Liver (tissue), 9 donors: ENCODE results near the gene COA1. TPM values are rescaled to one million over a fixed set of nuclear protein-coding genes. Genes with fewer than 3 reads are reported as not detected.

Experiments used
- DNase-seq: peaks from one replicate; pipeline ENCODE4 v3.0.0-alpha.2; 2017; ENCODE audit warnings: low spot score
- H3K27ac ChIP-seq, 2 donors: one replicate each; pipeline ENCODE4 v1.7.0; 2013; ENCODE audit warnings: inconsistent platforms in 2 of 2, low read length in 2 of 2, control low read depth in 1 of 2, low read depth in 1 of 2, mild to moderate bottlenecking in 1 of 2
- H3K27me3 ChIP-seq, 4 donors: one replicate each; pipeline versions ENCODE4 v1.6.1 to v1.7.0; 2013; ENCODE audit warnings: low read length in 3 of 4, inconsistent platforms in 1 of 4, mild to moderate bottlenecking in 1 of 4, moderate library complexity in 1 of 4; ENCODE audit not compliant: control insufficient read depth in 4 of 4, insufficient read depth in 4 of 4
- H3K36me3 ChIP-seq, 4 donors: one replicate each; pipeline versions ENCODE4 v1.6.1 to v1.7.0; 2013; ENCODE audit warnings: low read length in 3 of 4, mild to moderate bottlenecking in 3 of 4, low read depth in 1 of 4, moderate library complexity in 1 of 4; ENCODE audit not compliant: control insufficient read depth in 4 of 4, insufficient read depth in 3 of 4
- H3K4me1 ChIP-seq, 4 donors: one replicate each; pipeline versions ENCODE4 v1.6.1 to v1.7.0; 2013; ENCODE audit warnings: low read length in 3 of 4, mild to moderate bottlenecking in 3 of 4, moderate library complexity in 1 of 4; ENCODE audit not compliant: control insufficient read depth in 4 of 4, insufficient read depth in 4 of 4
- H3K4me3 ChIP-seq, 3 donors: one replicate each; pipeline versions ENCODE4 v1.6.1 to v1.7.0; 2013; ENCODE audit warnings: low read length in 3 of 3, control low read depth in 1 of 3, low read depth in 1 of 3, mild to moderate bottlenecking in 1 of 3
- H3K9ac ChIP-seq, 2 donors: one replicate each; pipeline ENCODE4 v1.7.0; 2013; ENCODE audit warnings: low read length in 2 of 2, mild to moderate bottlenecking in 2 of 2, moderate library complexity in 2 of 2, control low read depth in 1 of 2, low read depth in 1 of 2
- H3K9me3 ChIP-seq, 4 donors: one replicate each; pipeline versions ENCODE4 v1.6.1 to v1.7.0; 2013; ENCODE audit warnings: low read length in 3 of 4; ENCODE audit not compliant: control insufficient read depth in 4 of 4
- ATF3 ChIP-seq: IDR thresholded peaks from 2 replicates; pipeline ENCODE4 v1.6.1; 2016; ENCODE audit warnings: antibody characterized with exemption
- EGR1 ChIP-seq, 2 donors: IDR thresholded peaks; 2 replicates each; pipeline ENCODE4 v1.6.1; 2016 to 2018; ENCODE audit warnings: antibody characterized with exemption in 2 of 2, low read depth in 2 of 2
- FOXA1 ChIP-seq: IDR thresholded peaks from 2 replicates; pipeline ENCODE4 v1.6.1; 2016; ENCODE audit warnings: antibody characterized with exemption
- FOXA2 ChIP-seq: IDR thresholded peaks from 2 replicates; pipeline ENCODE4 v1.6.1; 2016; ENCODE audit warnings: antibody characterized with exemption
- HNF4A ChIP-seq, 2 donors: conservative IDR thresholded peaks; 2 replicates each; pipeline ENCODE4 v1.6.1; 2016; ENCODE audit warnings: antibody characterized with exemption in 2 of 2, mild to moderate bottlenecking in 2 of 2
- HNF4G ChIP-seq: IDR thresholded peaks from 2 replicates; pipeline ENCODE4 v1.6.1; 2016; ENCODE audit warnings: antibody characterized with exemption
- JUND ChIP-seq, 2 donors: IDR thresholded peaks; 2 replicates each; pipeline ENCODE4 v1.6.1; 2016; ENCODE audit warnings: antibody characterized with exemption in 2 of 2
- NR2F2 ChIP-seq: IDR thresholded peaks from 2 replicates; pipeline ENCODE4 v1.6.1; 2016; ENCODE audit warnings: antibody characterized with exemption
- RAD21 ChIP-seq, 2 donors: IDR thresholded peaks; 2 replicates each; pipeline ENCODE4 v1.6.1; 2016; ENCODE audit warnings: antibody characterized with exemption in 2 of 2, mild to moderate bottlenecking in 2 of 2
- SP1 ChIP-seq: IDR thresholded peaks from 2 replicates; pipeline ENCODE4 v1.6.1; 2018; ENCODE audit warnings: antibody characterized with exemption, mild to moderate bottlenecking
- TAF1 ChIP-seq: conservative IDR thresholded peaks from 2 replicates; pipeline ENCODE4 v1.6.1; 2016; ENCODE audit warnings: antibody characterized with exemption, mild to moderate bottlenecking
- YY1 ChIP-seq: IDR thresholded peaks from 2 replicates; pipeline ENCODE4 v1.6.1; 2016; ENCODE audit warnings: antibody characterized with exemption, mild to moderate bottlenecking
- ZBTB33 ChIP-seq: IDR thresholded peaks from 2 replicates; pipeline ENCODE4 v1.6.1; 2016; ENCODE audit warnings: antibody characterized with exemption
- whole genome bisulfite sequencing: extraction: QIAGEN DNeasy Blood & Tissue Kit; methylation state at CpG from one replicate; pipeline ENCODE4 v1.1.7; 2013; 5-methylcytosine and 5-hydroxymethylcytosine counted together
- polyA plus RNA-seq, 2 donors: library from polyadenylated mRNA; stranded (reverse) in 1 of 2; unstranded in 1 of 2; fragments of 200-250 nt in 1 of 2; fragments of >200 nt in 1 of 2; fragmentation: Nextera tagmentation in 1 of 2; extraction: Ambion mirVana in 1 of 2; gene quantifications; one replicate each; pipeline versions ENCODE4 v1.2.1 to v1.2.3, GENCODE V29; 2013 to 2015
- total RNA-seq, 2 donors: library from RNA; depleted of rRNA; stranded (reverse); fragments of >200 nt; gene quantifications; one replicate each; pipeline ENCODE4 v1.2.3, GENCODE V29; 2014
- TF ChIP-seq, protein P1 (sequence below): IDR thresholded peaks from 2 replicates; pipeline ENCODE4 v1.6.1; 2016; ENCODE audit warnings: antibody characterized with exemption
- TF ChIP-seq, protein P2 (sequence below): IDR thresholded peaks from 2 replicates; pipeline ENCODE4 v1.6.1; 2016; ENCODE audit warnings: antibody characterized with exemption, mild to moderate bottlenecking
- donor health status: healthy.
- donor health status: healthy.
- donor health status: healthy.
- donor health status: healthy.
- donor health status: healthy.

Gene COA1
- total and polyA plus RNA-seq, 4 donors = 16.6 to 37.8 (median 29.4) TPM

DNA sequence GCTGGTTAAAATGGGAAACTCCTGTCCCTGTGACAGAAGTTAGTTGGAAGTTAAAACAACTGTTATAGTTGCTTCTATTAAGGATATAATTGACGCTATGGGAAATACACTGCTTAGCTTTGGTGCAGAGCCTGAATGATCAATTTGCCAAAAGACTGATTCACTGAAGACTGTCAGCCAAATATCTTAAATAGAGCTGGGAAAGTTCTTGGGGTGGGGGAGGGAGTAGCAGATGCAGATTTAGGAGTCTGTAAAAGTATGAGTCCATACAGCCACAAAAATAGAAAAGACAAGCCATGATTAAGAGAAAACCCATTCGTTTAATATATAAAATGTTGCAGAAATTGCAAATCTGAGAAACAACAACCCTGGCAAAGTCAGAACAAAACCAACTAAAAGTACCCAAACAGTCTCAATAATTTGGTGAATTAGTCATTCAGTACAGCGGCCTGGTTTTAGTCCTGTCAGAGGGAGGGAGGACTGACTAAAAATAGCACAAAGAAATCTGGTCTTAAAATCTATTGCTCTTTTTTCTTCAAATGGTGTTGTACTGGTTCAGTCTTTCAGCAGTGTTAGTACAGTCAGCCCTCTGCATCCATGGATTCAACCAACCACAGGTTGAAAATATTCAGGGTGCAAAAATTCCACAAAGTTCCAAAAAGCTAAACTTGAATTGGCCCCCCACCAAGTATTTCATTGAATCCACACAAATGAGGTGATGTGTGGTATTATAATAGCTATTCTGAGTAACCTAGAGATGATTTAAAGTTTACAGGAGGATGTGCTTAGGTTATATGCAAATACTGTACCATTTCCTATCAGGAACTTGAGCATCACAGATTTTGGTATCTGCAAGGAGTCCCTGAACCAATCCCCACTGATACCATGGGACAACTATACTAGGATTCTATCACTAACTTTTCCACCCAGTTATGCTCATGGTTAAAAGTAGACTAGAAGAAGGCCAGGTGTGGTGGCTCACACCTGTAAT is 116.4 kb downstream of the COA1 start:
- H3K27ac ChIP-seq = no peak overlapping the region
- no peak for DNase-seq
- H3K4me1 ChIP-seq = no peaks in the 10 kb centered on the region
- no peaks in the 10 kb centered on the region for H3K9me3 ChIP-seq
- H3K36me3 ChIP-seq = peaks cover 3 to 15% (median 8%) of the 10 kb centered on the region in 4 donors
- H3K9ac ChIP-seq = no peak overlapping the region
- no peak overlapping the region for H3K4me3 ChIP-seq
- H3K27me3 ChIP-seq = no peaks in the 10 kb centered on the region
- no peak for TF ChIP-seq TAF1
- WGBS = 87% methylated on average over 3 of the region's 3 CpGs

DNA sequence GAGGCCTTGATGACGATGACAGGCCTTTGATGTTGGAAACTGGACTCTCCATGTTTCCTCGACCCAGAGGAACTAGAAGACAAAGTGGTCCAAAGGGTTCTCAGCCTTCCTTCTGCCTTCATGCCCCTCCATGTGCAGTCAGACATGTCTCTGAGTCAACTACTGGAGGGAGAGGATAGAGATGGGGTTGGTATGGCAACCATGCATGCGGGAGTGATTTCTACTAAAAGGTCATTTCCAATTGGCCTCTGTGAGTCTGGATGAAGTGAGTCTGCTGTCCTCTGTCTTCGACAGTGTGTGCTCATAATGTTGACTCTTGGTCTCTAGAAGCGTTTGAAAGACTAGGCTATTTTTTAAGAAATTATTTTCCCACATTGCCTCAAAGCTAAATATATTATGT is 117.2 kb downstream of the COA1 start:
- no peak overlapping the region for H3K27ac ChIP-seq
- no peaks in the 10 kb centered on the region for H3K27me3 ChIP-seq
- peaks cover 3 to 13% (median 8%) of the 10 kb centered on the region in 4 donors for H3K36me3 ChIP-seq
- no peak for DNase-seq
- H3K9me3 ChIP-seq = no peaks in the 10 kb centered on the region
- WGBS = 91% methylated on average over 5 of the region's 5 CpGs
- H3K9ac ChIP-seq = no peak overlapping the region
- TF ChIP-seq SP1 (no peak), FOXA2 (no peak), JUND (IDR thresholded peaks at IDR 0.05) (no peak)
- no peak overlapping the region for H3K4me3 ChIP-seq
- H3K4me1 ChIP-seq = no peaks in the 10 kb centered on the region

DNA sequence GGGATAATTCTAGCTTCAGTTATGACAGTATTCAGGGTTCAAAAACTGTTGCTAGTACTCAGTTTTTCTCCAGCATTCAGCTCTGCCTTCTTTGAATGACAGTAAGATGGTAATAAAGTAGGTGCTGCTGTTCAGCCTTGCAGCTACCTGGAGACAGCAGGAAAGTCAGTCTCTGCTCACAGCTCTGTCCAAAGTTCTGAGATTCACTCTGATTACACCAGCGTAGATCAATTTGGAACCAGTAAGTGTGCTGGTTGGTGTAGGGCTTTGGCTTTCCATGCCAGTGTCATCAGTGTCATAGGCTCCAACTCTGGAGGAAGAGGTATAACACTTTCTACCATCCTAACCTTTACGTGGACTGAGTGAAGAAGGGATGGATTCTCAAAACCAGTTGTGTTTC is 120.2 kb downstream of the COA1 start:
- H3K4me3 ChIP-seq = no peak overlapping the region
- H3K27me3 ChIP-seq = no peaks in the 10 kb centered on the region
- DNase-seq = no peak
- TF ChIP-seq ZBTB33 (no peak), FOXA2 (no peak), YY1 (no peak), EGR1 (IDR thresholded peaks at IDR 0.05; ENCODE audit: low read depth in 2 of 2) (no peak), NR2F2 (no peak), SP1 (no peak), HNF4G (no peak), RAD21 (IDR thresholded peaks at IDR 0.05) (no peak), FOXA1 (no peak), TAF1 (no peak), HNF4A (conservative IDR thresholded peaks at IDR 0.05) (no peak)
- H3K36me3 ChIP-seq = peaks cover 3 to 10% (median 8%) of the 10 kb centered on the region in 4 donors
- no peak overlapping the region for H3K27ac ChIP-seq
- H3K9me3 ChIP-seq = no peaks in the 10 kb centered on the region
- H3K4me1 ChIP-seq = no peaks in the 10 kb centered on the region
- no peak overlapping the region for H3K9ac ChIP-seq
- 95% methylated on average over 2 of the region's 2 CpGs for WGBS

GRCh38 chr7:43604251-43604650 is 125.1 kb downstream of the COA1 start:
- no peaks in the 10 kb centered on the region for H3K9me3 ChIP-seq
- no peak overlapping the region for H3K27ac ChIP-seq
- no peak overlapping the region for H3K9ac ChIP-seq
- 92% methylated on average over 1 of the region's 1 CpG for WGBS
- no peaks in the 10 kb centered on the region for H3K4me1 ChIP-seq
- peaks cover 0 to 5% (median 0%) of the 10 kb centered on the region in 4 donors for H3K36me3 ChIP-seq
- H3K27me3 ChIP-seq = no peaks in the 10 kb centered on the region
- H3K4me3 ChIP-seq = no peak overlapping the region
- no peak for DNase-seq
- TF ChIP-seq ATF3 = no peak
- no peak for TF ChIP-seq ZBTB33
- no peak for TF ChIP-seq HNF4G
- TF ChIP-seq JUND (IDR thresholded peaks at IDR 0.05) = no peak
- TF ChIP-seq EGR1 (IDR thresholded peaks at IDR 0.05; ENCODE audit: low read depth in 2 of 2) = no peak
- TF ChIP-seq, protein P1, sequence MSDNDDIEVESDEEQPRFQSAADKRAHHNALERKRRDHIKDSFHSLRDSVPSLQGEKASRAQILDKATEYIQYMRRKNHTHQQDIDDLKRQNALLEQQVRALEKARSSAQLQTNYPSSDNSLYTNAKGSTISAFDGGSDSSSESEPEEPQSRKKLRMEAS = no peak
- TF ChIP-seq, protein P2, sequence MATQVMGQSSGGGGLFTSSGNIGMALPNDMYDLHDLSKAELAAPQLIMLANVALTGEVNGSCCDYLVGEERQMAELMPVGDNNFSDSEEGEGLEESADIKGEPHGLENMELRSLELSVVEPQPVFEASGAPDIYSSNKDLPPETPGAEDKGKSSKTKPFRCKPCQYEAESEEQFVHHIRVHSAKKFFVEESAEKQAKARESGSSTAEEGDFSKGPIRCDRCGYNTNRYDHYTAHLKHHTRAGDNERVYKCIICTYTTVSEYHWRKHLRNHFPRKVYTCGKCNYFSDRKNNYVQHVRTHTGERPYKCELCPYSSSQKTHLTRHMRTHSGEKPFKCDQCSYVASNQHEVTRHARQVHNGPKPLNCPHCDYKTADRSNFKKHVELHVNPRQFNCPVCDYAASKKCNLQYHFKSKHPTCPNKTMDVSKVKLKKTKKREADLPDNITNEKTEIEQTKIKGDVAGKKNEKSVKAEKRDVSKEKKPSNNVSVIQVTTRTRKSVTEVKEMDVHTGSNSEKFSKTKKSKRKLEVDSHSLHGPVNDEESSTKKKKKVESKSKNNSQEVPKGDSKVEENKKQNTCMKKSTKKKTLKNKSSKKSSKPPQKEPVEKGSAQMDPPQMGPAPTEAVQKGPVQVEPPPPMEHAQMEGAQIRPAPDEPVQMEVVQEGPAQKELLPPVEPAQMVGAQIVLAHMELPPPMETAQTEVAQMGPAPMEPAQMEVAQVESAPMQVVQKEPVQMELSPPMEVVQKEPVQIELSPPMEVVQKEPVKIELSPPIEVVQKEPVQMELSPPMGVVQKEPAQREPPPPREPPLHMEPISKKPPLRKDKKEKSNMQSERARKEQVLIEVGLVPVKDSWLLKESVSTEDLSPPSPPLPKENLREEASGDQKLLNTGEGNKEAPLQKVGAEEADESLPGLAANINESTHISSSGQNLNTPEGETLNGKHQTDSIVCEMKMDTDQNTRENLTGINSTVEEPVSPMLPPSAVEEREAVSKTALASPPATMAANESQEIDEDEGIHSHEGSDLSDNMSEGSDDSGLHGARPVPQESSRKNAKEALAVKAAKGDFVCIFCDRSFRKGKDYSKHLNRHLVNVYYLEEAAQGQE = no peak
- no peak for TF ChIP-seq YY1
